ENCODE measurements around the gene RBM47.
"Not testable (repeated sequence)": the region's sequence is repeated elsewhere in the genome, so short reads cannot be mapped to it uniquely, and the experiment has no call there.

Gene RBM47

GRCh38 chr4:40629401-40630334 is at the start of gene RBM47:
Gene RBM47, minus strand, starts transcription at chr4:40629864. Its CDS starts 190,971 bp downstream, at chr4:40438893.
- no peak for DNase-seq

- no peak for DNase-seq
These were observed 48.8 kb upstream of the RBM47 start for GRCh38 chr4:40678421-40678820.

GRCh38 chr4:40675166-40675565 is 45.5 kb upstream of the RBM47 start:
- DNase-seq: no peak

GRCh38 chr4:40672528-40673522 is 43.2 kb upstream of the RBM47 start:
- peak; percentile 97 for DNase-seq

GRCh38 chr4:40669504-40669903 is 39.8 kb upstream of the RBM47 start:
- DNase-seq: no peak

GRCh38 chr4:40665842-40666241 is 36.2 kb upstream of the RBM47 start:
- DNase-seq: no peak

- DNase-seq: no peak
These were observed 33.4 kb upstream of the RBM47 start for GRCh38 chr4:40662962-40663604.

GRCh38 chr4:40661803-40662202 is 32.1 kb upstream of the RBM47 start:
- no peak for DNase-seq

GRCh38 chr4:40656201-40656863 is 26.7 kb upstream of the RBM47 start:
- DNase-seq: peak; percentile 91

GRCh38 chr4:40651280-40651679 is 21.6 kb upstream of the RBM47 start:
- no peak for DNase-seq

- no peak for DNase-seq
These were observed 19.7 kb upstream of the RBM47 start for GRCh38 chr4:40649321-40649720.

GRCh38 chr4:40648742-40649281 is 19.1 kb upstream of the RBM47 start:
- no peak for DNase-seq

- no peak for DNase-seq
These were observed 18.5 kb upstream of the RBM47 start for GRCh38 chr4:40648131-40648530.

GRCh38 chr4:40645586-40645985 is 15.9 kb upstream of the RBM47 start:
- no peak for DNase-seq

- DNase-seq: no peak
These were observed 2.4 kb upstream of the RBM47 start for GRCh38 chr4:40632080-40632479.

GRCh38 chr4:40630335-40631021 is 814 bp upstream of the RBM47 start:
- peak; percentile 64 for DNase-seq

GRCh38 chr4:40628888-40629287 is 776 bp downstream of the RBM47 start:
- no peak for DNase-seq

- not testable (repeated sequence) for DNase-seq
These were observed 1.3 kb downstream of the RBM47 start for GRCh38 chr4:40628407-40628806.

GRCh38 chr4:40627540-40627939 is 2.1 kb downstream of the RBM47 start:
- DNase-seq: no peak

GRCh38 chr4:40626183-40626990 is 3.3 kb downstream of the RBM47 start:
- DNase-seq: no peak

GRCh38 chr4:40623707-40624106 is 6.0 kb downstream of the RBM47 start:
- DNase-seq: no peak
